HEK293 (cell line): ENCODE data around the gene RBMS1.

ENCODE experiments used
- CTCF ChIA-PET: fragments of 350-600 bp; formaldehyde crosslinking; extraction: SDS; loops from one replicate; lab custom pipeline; 2021; ENCODE audit warnings: antibody characterized with exemption; lab: Yijun Ruan, JAX
- POLR2A ChIA-PET: fragments of 300-600 bp; formaldehyde crosslinking; extraction: SDS; loops from one replicate; lab custom pipeline; 2020; ENCODE audit warnings: antibody characterized with exemption, inconsistent platforms; lab: Yijun Ruan, JAX
- H3K27ac ChIP-seq: fragments of 200-500 bp; sonication (Bioruptor generic); 2 replicates; pipeline ENCODE4 v1.5.1; 2014; ENCODE audit warnings: low read depth, low read length, control low read depth, inconsistent platforms; ENCODE audit errors: extremely low read depth
- H3K36me3 ChIP-seq, 2 experiments: fragments of 200-500 bp in 1 of 2; sonication (Bioruptor generic) in 1 of 2; 1 replicate in 1 of 2; 2 replicates in 1 of 2; pipeline ENCODE4 v1.5.1; 2014 to 2017; ENCODE audit warnings: inconsistent platforms in 2 of 2, low read length in 2 of 2; ENCODE audit not compliant: control insufficient read depth in 2 of 2, insufficient read depth in 1 of 2
- H3K4me1 ChIP-seq: fragments of 200-500 bp; sonication (Bioruptor generic); 2 replicates; pipeline ENCODE4 v1.5.1; 2014; ENCODE audit warnings: mild to moderate bottlenecking, low read length, inconsistent platforms; ENCODE audit not compliant: control insufficient read depth, insufficient read depth
- H3K4me3 ChIP-seq: 2 replicates; pipeline ENCODE4 v1.5.1; 2011; ENCODE audit warnings: low read depth, mild to moderate bottlenecking, control low read depth, low read length, moderate library complexity
- H3K9me3 ChIP-seq: fragments of 200-500 bp; sonication (Bioruptor generic); 2 replicates; pipeline ENCODE4 v1.5.1; 2014; ENCODE audit warnings: low read depth, low read length, inconsistent platforms; ENCODE audit not compliant: control insufficient read depth, insufficient read depth
- ELK4 ChIP-seq: IDR thresholded peaks from 2 replicates; pipeline ENCODE4 v1.6.1; 2011; ENCODE audit warnings: mild to moderate bottlenecking, low read depth, low read length, borderline replicate concordance
- GLIS2 ChIP-seq: fragments of 450-650 bp; formaldehyde crosslinking; IDR thresholded peaks from 2 replicates; pipeline ENCODE4 v1.5.1; 2016; ENCODE audit warnings: missing biosample characterization, missing genetic modification characterization
- HOXD13 ChIP-seq: sonication (generic); formaldehyde crosslinking; IDR thresholded peaks from 2 replicates; pipeline ENCODE4 v1.8.0; 2022; ENCODE audit warnings: missing genetic modification reagents, borderline replicate concordance
- KLF7 ChIP-seq: fragments of 450-650 bp; formaldehyde crosslinking; IDR thresholded peaks from 2 replicates; pipeline ENCODE4 v1.5.1; 2016; ENCODE audit warnings: missing biosample characterization, missing genetic modification characterization, borderline replicate concordance
- SCRT1 ChIP-seq: fragments of 450-650 bp; formaldehyde crosslinking; IDR thresholded peaks from 2 replicates; pipeline ENCODE4 v1.5.1; 2016; ENCODE audit warnings: missing biosample characterization, missing genetic modification characterization, borderline replicate concordance
- SP3 ChIP-seq: fragments of 450-650 bp; formaldehyde crosslinking; IDR thresholded peaks from 2 replicates; pipeline ENCODE4 v1.5.1; 2016; ENCODE audit warnings: missing biosample characterization, missing genetic modification characterization
- TRIM28 ChIP-seq: IDR thresholded peaks from 2 replicates; pipeline ENCODE4 v1.6.1; 2011; ENCODE audit warnings: low read length, control low read depth, borderline replicate concordance
- YY1 ChIP-seq: fragments of 450-650 bp; formaldehyde crosslinking; IDR thresholded peaks from 2 replicates; pipeline ENCODE4 v1.5.1; 2018; ENCODE audit warnings: missing biosample characterization, missing genetic modification characterization
- ZFP41 ChIP-seq: fragments of 450-650 bp; formaldehyde crosslinking; IDR thresholded peaks from 2 replicates; pipeline ENCODE4 v1.5.1; 2016; ENCODE audit warnings: missing biosample characterization, missing genetic modification characterization, borderline replicate concordance
- ZNF274 ChIP-seq, 2 experiments: fragments of 200-500 bp in 1 of 2; fragments of 450-650 bp in 1 of 2; sonication (Bioruptor generic) in 1 of 2; formaldehyde crosslinking in 1 of 2; IDR thresholded peaks; 2 replicates each; pipeline versions ENCODE4 v1.5.1 to v1.6.1; 2014 to 2016; ENCODE audit warnings: borderline replicate concordance in 1 of 2, inconsistent platforms in 1 of 2, low read length in 1 of 2, missing biosample characterization in 1 of 2, missing genetic modification characterization in 1 of 2
- ZNF510 ChIP-seq: fragments of 450-650 bp; formaldehyde crosslinking; IDR thresholded peaks from 2 replicates; pipeline ENCODE4 v1.5.1; 2018; ENCODE audit warnings: mild to moderate bottlenecking, missing genetic modification characterization, missing biosample characterization; ENCODE audit not compliant: insufficient replicate concordance
- ZNF549 ChIP-seq: fragments of 450-650 bp; IDR thresholded peaks from 2 replicates; pipeline ENCODE4 v1.5.1; 2018; ENCODE audit warnings: missing biosample characterization, missing genetic modification characterization, mild to moderate bottlenecking, inconsistent platforms, moderate library complexity
- ZNF571 ChIP-seq: fragments of 450-650 bp; formaldehyde crosslinking; IDR thresholded peaks from 2 replicates; pipeline ENCODE4 v1.5.0; 2017; ENCODE audit warnings: missing biosample characterization, missing genetic modification characterization
- ZNF639 ChIP-seq: fragments of 450-650 bp; formaldehyde crosslinking; IDR thresholded peaks from 2 replicates; pipeline ENCODE4 v1.5.1; 2016; ENCODE audit warnings: missing biosample characterization, missing genetic modification characterization
- ZNF677 ChIP-seq: fragments of 450-650 bp; IDR thresholded peaks from 2 replicates; pipeline ENCODE4 v1.5.0; 2018; ENCODE audit warnings: missing biosample characterization, mild to moderate bottlenecking, missing genetic modification characterization, moderate library complexity
- ZNF76 ChIP-seq: fragments of 450-650 bp; formaldehyde crosslinking; IDR thresholded peaks from 2 replicates; pipeline ENCODE4; 2016; ENCODE audit warnings: low read depth, missing biosample characterization, missing genetic modification characterization, borderline replicate concordance
- ZNF768 ChIP-seq: fragments of 450-650 bp; formaldehyde crosslinking; IDR thresholded peaks from 2 replicates; pipeline ENCODE4 v1.5.1; 2018; ENCODE audit warnings: missing biosample characterization, mild to moderate bottlenecking, missing genetic modification characterization
- TF ChIP-seq, protein P1 (sequence below): fragments of 450-650 bp; formaldehyde crosslinking; IDR thresholded peaks from 2 replicates; pipeline ENCODE4 v1.5.1; 2016; ENCODE audit warnings: missing biosample characterization, missing genetic modification characterization, borderline replicate concordance
- TF ChIP-seq, protein P2 (sequence below): fragments of 450-650 bp; formaldehyde crosslinking; IDR thresholded peaks from 2 replicates; pipeline ENCODE4 v1.5.1; 2016; ENCODE audit warnings: missing biosample characterization, missing genetic modification characterization
- TF ChIP-seq, protein P3 (sequence below): fragments of 450-650 bp; formaldehyde crosslinking; IDR thresholded peaks from 2 replicates; pipeline ENCODE4 v1.5.1; 2016; ENCODE audit warnings: missing biosample characterization, missing genetic modification characterization

Gene RBMS1

DNA sequence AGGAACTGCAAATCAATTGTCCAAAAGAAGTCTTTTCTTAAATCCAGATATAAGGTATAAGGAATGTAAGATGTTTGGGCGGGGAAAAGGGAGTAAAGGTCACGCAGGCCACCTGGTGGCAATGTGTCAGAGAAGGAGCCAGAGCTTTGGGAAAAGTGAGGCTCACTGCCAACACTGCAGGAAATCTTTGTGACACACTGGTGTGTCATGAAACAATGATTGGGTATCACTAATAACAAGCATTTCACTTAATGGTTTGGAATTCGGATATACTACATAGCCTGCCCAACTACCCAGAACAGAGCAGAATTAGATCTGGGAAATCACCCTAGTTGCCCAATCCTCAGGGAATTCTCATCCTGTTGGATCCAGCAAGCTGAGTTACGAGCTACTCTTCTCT, 61.0 kb downstream of the RBMS1 start:
- Histone ChIP-seq H3K36me3 (no peaks in the 10 kb centered on the region), H3K4me1 (peaks cover 12% of the 10 kb centered on the region), H3K4me3 (no peak overlapping the region), H3K9me3 (no peaks in the 10 kb centered on the region; the same call in 1 of the 2 replicates), H3K27ac (no peak overlapping the region)
- ChIA-PET CTCF (interaction anchor here (1.0 to 1.7 kb wide), 2 partner anchors 72 to 530 kb away, joined by 3 to 4 read pairs; no protein-coding TSS in a partner anchor), POLR2A (no interaction called here)
- TF ChIP-seq GLIS2 (tag by site-specific recombination): no peak

DNA sequence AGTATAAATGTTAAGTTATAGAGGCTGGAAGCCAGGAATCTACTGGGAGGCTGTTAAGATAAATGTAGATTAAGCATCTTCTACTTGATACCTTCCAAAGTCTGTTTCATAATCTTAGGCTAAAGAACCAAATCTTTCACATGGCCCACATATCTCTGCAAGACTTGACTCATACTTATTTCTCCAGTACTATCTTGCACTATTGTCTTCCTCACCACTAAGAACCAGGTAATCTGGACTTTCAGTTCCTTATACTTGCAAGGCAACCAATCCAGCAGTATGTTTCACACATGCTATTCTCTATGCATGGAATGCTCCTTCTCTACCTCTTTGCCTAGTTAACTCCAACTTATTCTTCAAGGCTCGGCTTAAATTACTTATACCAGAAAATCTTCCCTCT, 62.2 kb downstream of the RBMS1 start:
- CTCF ChIA-PET: interaction anchor here (0.7 to 2.1 kb wide), 2 partner anchors 64 to 108 kb away, joined by 3 to 8 read pairs; no protein-coding TSS in a partner anchor
- no peak overlapping the region for H3K4me3 ChIP-seq
- H3K4me1 ChIP-seq: peaks cover 12% of the 10 kb centered on the region
- no peaks in the 10 kb centered on the region for H3K36me3 ChIP-seq
- H3K27ac ChIP-seq: no peak overlapping the region
- no peaks in the 10 kb centered on the region; the same call in 1 of the 2 replicates for H3K9me3 ChIP-seq
- TF ChIP-seq ZNF549 (tag by site-specific recombination) (no peak), KLF7 (no peak), HOXD13 (CRISPR knock-in tag) (no peak), ZNF639 (no peak), SCRT1 (tag by site-specific recombination) (no peak), ZNF274 (IDR thresholded peaks at IDR 0.05; ENCODE audit: low read length) (no peak), ZNF274 (tag by site-specific recombination; IDR thresholded peaks at IDR 0.05; ENCODE audit: borderline replicate concordance) (no peak), ZNF677 (tag by site-specific recombination) (no peak), ELK4 (no peak), YY1 (tag by site-specific recombination) (no peak), ZNF768 (tag by site-specific recombination) (no peak), ZNF571 (tag by site-specific recombination) (no peak), SP3 (tag by site-specific recombination) (no peak), TRIM28 (no peak), ZFP41 (tag by site-specific recombination) (no peak), ZNF510 (no peak), ZNF76 (tag by site-specific recombination) (no peak)
- TF ChIP-seq, protein P1, sequence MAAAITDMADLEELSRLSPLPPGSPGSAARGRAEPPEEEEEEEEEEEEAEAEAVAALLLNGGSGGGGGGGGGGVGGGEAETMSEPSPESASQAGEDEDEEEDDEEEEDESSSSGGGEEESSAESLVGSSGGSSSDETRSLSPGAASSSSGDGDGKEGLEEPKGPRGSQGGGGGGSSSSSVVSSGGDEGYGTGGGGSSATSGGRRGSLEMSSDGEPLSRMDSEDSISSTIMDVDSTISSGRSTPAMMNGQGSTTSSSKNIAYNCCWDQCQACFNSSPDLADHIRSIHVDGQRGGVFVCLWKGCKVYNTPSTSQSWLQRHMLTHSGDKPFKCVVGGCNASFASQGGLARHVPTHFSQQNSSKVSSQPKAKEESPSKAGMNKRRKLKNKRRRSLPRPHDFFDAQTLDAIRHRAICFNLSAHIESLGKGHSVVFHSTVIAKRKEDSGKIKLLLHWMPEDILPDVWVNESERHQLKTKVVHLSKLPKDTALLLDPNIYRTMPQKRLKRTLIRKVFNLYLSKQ (tag by site-specific recombination): no peak
- TF ChIP-seq, protein P2, sequence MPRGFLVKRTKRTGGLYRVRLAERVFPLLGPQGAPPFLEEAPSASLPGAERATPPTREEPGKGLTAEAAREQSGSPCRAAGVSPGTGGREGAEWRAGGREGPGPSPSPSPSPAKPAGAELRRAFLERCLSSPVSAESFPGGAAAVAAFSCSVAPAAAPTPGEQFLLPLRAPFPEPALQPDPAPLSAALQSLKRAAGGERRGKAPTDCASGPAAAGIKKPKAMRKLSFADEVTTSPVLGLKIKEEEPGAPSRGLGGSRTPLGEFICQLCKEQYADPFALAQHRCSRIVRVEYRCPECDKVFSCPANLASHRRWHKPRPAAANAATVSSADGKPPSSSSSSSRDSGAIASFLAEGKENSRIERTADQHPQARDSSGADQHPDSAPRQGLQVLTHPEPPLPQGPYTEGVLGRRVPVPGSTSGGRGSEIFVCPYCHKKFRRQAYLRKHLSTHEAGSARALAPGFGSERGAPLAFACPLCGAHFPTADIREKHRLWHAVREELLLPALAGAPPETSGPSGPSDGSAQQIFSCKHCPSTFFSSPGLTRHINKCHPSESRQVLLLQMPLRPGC: no peak
- TF ChIP-seq, protein P3, sequence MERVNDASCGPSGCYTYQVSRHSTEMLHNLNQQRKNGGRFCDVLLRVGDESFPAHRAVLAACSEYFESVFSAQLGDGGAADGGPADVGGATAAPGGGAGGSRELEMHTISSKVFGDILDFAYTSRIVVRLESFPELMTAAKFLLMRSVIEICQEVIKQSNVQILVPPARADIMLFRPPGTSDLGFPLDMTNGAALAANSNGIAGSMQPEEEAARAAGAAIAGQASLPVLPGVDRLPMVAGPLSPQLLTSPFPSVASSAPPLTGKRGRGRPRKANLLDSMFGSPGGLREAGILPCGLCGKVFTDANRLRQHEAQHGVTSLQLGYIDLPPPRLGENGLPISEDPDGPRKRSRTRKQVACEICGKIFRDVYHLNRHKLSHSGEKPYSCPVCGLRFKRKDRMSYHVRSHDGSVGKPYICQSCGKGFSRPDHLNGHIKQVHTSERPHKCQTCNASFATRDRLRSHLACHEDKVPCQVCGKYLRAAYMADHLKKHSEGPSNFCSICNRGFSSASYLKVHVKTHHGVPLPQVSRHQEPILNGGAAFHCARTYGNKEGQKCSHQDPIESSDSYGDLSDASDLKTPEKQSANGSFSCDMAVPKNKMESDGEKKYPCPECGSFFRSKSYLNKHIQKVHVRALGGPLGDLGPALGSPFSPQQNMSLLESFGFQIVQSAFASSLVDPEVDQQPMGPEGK (tag by site-specific recombination): no peak
- POLR2A ChIA-PET: no interaction called here
